GM21381 (cell line): ENCODE measurements around the gene OR10H2.
"Not testable (repeated sequence)": the region's sequence is repeated elsewhere in the genome, so short reads cannot be mapped to it uniquely, and the experiment has no call there.

ENCODE experiments used
- ATAC-seq: cut with Tn5 transposase; IDR thresholded peaks from one replicate; pipeline ENCODE4 v1.9.1; 2021; ENCODE audit warnings: mild to moderate bottlenecking, moderate library complexity; ENCODE audit not compliant: unreplicated experiment

The OR10H2 gene

DNA sequence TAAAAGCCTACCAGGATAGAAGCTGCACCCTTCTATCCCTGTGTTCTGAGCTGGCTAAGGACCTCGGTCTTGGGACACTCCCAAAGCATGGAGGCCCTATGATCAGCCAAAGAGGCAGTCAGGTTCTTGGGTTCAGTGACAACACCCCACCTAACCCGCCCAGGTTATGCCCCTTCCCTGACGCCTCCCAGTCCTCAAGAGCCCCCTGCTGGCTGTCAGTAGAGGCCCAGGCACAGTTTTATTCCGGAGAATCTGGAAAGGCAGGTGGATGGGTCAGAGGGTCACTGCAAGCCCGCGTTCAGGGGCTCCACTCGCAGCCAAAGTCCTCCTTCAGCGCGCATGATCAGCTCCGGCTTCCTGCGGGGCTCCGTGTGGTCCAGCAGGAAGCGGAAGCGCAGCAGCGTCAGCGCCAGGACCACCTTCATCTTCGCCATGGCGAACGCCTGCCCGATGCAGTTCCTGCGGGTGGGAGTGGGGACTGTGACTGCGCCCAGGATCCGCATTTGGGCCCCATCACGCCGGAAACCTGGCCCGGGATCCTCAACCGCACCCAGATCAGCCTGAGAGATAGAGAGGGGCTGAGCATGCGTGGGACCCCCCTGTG, 32.2 kb downstream of the OR10H2 start:
- no peak for ATAC-seq

DNA sequence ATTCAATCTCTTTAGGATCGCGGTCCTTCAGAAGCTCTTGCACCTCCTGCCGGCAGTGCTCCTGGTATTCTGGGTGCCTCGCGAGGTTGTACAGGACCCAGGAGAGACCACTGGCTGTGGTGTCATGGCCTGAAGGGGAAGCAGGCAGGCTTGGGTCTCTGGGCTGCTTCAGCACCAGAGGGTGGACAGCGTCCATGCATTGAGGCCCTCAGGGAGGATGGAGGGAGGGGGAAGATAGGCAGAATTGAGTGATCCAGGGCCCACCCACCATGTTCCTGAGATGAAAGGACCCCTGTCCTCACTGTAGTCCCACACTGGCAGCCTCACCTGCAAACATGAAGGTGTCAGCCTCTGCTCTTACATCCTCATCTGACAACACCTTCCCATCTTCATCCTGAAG, 41.8 kb downstream of the OR10H2 start:
- no peak for ATAC-seq

DNA sequence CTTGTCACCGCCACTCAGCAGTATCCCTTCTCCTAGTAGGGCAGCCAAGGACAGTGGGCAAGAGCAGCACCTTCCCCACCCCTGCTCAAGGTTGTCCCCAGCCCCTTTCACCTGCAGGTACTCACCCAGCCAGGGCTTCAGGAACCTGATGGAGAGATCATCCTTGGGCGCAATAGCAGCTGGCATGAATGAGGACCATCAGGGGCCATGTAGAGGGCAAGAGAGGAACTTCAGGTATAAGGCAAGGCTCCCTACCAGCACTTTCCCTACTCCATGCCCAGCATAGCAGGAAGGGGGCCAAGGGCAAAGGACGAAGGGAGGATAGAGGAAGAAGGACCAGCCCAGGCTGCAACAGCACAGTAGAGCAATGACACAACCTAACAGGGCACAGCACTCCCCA, 46.3 kb downstream of the OR10H2 start:
- ATAC-seq, result not testable (repeated sequence)

DNA sequence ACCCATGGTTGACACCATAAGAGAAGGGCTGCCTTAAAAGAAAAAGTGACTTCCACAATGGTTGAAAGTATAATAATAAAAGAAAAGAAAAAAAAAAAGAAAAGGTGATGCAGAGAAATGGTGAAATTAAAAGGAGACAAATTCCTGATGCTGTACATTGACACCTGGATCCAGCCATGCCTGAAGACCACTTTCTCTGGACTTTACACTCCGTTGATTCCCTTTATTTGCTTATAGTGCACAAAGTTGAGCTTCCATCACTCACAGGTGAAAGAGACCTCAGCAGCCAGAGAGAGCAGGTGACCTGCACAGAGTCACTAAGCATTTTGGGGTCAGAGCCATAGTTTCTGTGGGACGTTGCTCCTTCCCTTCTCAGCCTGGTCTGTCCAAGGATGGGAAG, 47.4 kb downstream of the OR10H2 start:
- no peak for ATAC-seq

DNA sequence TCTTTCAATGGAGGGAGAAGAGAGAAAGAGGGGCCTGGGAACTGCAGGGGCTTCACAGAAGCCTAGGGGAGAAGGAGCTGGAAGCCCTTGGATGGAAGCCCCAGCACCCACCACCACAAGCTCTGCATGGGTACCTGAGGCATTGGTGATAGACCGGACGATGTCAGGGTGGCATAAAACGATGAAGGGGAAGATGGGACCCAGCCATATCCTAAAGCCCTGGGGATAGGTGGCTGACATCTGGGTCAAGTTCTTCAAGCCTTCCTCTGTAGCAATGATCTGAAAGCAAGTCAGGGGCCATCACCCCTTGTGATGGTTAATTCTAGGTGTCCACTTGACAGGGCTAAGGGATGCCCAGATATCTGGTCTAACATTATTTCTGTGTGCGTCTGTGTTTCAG, 48.4 kb downstream of the OR10H2 start:
- ATAC-seq, result no peak

DNA sequence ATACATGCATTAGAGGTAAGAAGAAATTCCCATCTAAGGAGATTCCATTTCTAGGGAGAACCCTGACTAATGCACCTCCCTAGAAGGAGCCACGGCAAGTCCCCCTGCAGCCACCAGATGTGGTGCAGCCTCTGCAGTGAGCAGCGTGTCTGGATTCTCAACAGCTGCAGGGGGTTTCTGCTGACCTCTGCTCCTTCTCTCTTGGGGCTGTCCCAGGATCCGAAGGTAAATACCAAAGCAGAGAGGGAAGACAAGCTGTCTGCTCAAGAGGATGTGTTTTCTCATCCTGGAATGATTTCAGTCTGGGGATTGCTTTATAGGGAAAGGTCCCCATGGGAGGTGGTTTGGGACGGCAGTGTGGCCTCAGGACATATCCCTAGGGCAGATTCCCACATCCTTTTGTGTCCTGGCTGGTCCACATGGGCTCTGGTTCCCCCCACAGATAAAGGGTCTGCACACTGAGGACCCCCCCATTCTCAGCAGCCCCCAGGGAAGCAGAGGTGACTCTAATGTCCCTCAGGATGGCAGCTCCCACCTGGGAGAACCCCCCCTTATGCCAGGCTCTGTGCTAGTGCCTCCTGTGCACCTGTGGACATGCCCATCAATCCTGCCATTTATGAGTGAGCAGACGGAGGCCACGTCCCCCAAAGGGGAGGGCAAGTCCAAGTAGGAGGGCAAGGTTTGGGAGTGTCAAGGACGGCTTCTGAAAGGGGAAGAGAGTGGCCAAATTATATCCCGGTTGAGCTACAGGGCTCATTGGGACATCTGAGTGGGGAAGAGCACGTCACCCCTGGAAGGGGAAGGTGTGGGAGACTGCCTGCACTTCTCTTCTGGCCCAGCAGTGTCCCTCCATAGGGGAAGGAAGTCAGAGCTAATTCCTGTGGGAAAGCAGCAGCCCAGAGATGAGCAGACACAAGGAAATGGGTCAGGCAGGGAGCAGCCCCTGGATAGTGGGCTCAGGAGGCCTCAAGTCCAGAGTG, 49.5 kb downstream of the OR10H2 start:
- no peak for ATAC-seq
